ENCODE data around the gene DOCK7.
"Not testable (repeated sequence)": the region's sequence is repeated elsewhere in the genome, so short reads cannot be mapped to it uniquely, and the experiment has no call there.

The DOCK7 gene

GRCh38 chr1:62687903-62688686, at the start of gene DOCK7:
DOCK7 (minus strand) TSS chr1:62688386; CDS start chr1:62688264, 122 bp downstream.
- DNase-seq: peak; percentile 89

GRCh38 chr1:62735491-62736171, 47.4 kb upstream of the DOCK7 start:
- DNase-seq: no peak

DNA sequence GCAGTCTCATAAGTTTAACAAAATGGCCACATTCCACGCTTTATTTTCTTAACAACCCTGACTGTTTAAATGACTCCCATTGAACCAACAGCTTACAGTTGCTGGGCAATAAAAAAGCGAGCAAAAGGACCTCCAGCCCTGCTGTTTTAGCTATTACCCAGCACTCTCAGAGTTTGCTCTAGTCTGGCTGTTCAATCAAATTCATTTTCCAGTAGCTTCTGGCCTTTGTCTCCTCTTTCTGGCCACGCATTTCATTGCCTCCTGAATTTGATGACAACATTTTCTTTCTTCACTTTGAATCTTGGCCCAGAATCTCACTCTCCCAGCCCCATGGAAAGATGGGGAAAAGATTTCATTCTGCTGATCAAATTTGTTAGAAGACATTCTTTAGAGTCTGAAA, 44.1 kb upstream of the DOCK7 start:
- peak; percentile 67 for DNase-seq

DNA sequence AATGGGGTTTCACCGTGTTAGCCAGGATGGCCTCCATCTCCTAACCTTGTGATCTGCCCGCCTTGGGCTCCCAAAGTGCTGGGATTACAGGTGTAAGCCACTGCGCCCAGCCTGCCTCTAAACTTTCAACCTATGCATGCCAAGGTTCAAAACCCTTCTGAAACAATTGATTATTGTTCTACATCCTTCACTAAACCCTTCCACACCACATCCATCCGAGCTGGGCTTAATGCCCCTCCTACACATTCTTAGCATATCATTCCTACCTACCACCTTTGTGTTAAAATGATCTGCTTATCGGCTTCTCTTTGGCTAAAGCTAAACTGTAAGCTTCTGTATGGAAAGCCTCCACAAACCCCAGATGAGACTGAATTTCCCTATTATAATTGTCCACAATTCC, 40.8 kb upstream of the DOCK7 start:
- no peak for DNase-seq

- no peak for DNase-seq
These were observed 39.6 kb upstream of the DOCK7 start for GRCh38 chr1:62727656-62728407.

DNA sequence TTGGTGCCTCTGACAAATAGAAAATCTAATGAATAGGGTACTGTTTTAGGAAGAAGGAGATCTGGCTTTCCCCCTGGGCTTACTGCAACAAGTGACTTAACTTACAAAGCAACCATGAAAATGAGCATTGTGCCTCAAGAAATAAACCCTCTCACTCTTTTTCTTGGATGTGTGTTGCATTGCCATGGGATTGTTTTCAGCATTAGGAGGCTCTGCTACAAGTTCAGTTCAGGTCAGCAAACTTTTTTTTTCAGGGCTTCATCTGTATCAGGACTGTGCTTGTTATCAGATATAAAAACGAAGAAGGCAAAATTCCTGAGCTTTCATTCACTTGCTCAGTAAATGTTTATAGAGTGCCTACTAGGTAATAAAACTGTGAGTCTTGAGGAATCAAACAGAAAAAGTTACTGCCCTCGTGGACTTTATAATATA, 37.8 kb upstream of the DOCK7 start:
- DNase-seq: no peak

GRCh38 chr1:62725255-62725654, 37.1 kb upstream of the DOCK7 start:
- DNase-seq: no peak

- no peak for DNase-seq
These were observed 36.2 kb upstream of the DOCK7 start for GRCh38 chr1:62724430-62724829.

GRCh38 chr1:62723883-62724282, 35.7 kb upstream of the DOCK7 start:
- DNase-seq: no peak

DNA sequence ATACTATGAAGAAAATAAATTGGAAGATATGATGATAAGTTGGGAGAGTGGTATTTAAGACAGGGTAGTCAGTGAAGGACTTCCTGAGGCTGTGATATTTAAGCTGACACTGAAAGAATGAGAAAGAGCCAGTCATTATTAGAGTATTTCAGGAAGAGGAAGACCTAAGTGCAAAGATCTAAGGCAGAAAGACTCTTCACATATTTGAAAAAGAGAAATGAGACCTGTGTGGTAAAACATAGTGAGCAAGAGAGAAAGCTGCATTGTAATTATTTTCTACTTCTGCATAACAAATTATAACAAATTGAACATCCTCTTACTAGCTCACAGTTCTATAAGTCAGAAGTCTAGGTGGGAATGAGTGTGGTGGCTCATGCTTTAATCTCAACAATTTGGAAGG, 34.6 kb upstream of the DOCK7 start:
- no peak for DNase-seq

DNA sequence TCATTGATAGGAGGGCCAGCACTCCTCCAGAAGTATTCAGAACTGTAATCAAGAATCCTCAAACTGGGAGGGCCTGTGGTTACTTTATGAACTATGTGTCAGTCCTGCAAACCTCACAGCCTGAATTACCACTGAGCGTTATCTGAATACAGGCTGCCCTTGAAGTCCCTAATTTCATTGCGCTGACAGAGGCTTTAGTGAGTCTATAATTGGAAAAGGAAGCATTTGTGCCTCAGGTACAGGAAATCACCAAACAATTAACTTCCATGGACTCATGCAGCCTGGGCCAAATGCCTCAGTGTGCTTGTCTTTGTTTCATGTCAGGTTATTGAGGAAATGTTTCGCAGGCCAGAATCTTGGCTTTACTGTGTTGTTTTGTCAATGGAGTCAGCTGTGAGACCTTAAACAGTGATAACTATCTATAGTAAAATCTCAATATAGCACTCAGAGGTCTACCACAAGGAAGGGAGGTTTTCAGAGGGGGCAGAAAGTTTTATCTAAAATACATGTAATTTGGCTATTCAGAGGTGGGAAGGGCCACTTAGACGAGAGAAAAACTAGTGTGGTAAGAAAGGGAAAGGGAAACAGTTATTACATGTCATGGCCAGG, 32.9 kb upstream of the DOCK7 start:
- DNase-seq: no peak

GRCh38 chr1:62718400-62718799, 30.2 kb upstream of the DOCK7 start:
- not testable (repeated sequence) for DNase-seq

- DNase-seq: no peak
These were observed 29.3 kb upstream of the DOCK7 start for GRCh38 chr1:62717483-62717882.

GRCh38 chr1:62716397-62716796, 28.2 kb upstream of the DOCK7 start:
- DNase-seq: no peak

DNA sequence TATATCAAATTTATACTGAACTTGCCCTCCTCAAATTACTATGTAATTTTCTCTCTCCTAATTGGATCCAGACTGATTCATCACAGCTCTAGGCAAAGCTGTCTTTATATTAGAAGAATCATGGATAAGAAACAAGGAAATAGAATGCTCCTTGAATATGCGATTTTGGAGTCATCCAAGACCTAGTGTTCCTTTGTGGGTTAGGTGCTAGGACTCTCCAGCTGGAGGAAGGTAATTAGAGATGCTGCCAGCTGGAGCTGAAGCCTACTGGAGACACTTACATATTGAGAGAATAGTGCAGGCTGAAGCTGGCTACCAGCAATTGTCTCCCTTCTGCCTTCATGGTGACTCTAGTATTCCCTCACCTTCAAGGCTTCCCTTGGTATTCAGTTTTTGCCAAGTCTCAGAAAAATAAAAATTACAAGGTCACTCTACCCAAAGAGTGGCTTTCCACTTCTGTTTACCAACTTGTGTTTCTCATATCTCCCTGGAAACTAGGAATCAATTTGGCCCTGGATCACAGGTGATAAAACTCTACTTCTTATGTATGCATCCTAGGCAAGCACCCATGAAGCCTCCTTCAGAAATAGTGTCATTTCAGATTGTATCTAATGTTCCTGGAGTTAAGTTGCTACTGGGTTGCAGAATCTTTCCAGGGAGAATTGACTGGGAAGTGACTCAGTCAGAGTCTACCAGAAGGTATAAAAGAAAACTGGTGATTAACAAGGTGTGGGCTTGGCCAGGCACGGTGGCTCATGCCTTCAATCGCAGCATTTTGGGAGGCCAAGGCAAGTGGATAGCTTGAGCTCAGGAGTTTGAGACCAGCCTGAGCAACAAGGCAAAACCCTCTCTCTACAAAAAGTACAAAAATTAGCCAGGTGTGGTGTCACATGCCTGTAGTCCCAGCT, 24.4 kb upstream of the DOCK7 start:
- DNase-seq: no peak

GRCh38 chr1:62707744-62708120, 19.5 kb upstream of the DOCK7 start:
- no peak for DNase-seq

- no peak for DNase-seq
These were observed 19.0 kb upstream of the DOCK7 start for GRCh38 chr1:62706985-62707743.

GRCh38 chr1:62698161-62698560, 10.0 kb upstream of the DOCK7 start:
- not testable (repeated sequence) for DNase-seq

DNA sequence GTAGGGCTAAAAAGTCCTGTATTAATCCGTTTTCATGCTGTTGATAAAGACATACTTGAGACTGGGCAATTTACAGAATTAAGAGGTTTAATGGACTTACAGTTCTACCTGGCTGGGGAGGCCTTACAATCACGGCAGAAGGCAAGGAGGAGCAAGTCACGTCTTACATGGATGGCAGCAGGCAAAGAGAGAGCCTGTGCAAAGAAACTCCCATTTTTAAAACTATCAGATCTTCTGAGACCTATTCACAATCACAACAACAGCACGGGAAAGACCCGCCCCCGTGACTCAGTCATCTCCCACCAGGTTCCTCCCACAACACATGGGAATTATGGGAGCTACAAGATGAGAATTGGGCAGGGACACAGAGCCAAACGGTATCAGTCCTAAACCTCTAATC, 6.3 kb upstream of the DOCK7 start:
- not testable (repeated sequence) for DNase-seq

- DNase-seq: no peak
These were observed 4.9 kb upstream of the DOCK7 start for GRCh38 chr1:62693123-62693522.
